ENCODE data around the gene ZNF17. TPM values are rescaled to one million over a fixed set of nuclear protein-coding genes. Genes with fewer than 3 reads are reported as not detected.

ZNF17 gene
- total RNA-seq (25.8 and 30.7 TPM in 2 replicates), polyA plus RNA-seq (9.7 and 9.9 TPM in 2 replicates), polyA minus RNA-seq (12.8 and 15.8 TPM in 2 replicates)
- total RNA-seq (2013) = 15.4 TPM

- intact Hi-C loops (cut with micrococcal nuclease) = loop anchor here (1.0 kb wide), 9 partner anchors 22 to 270 kb away; partner anchors contain the start of genes TRAPPC2B, ZNF304, ZNF416 and ZNF419
Measured at GRCh38 chr19:57410877-57411671, at the start of gene ZNF17. Gene ZNF17 (plus strand): TSS chr19:57411161. CDS start chr19:57413616, 2,455 bp downstream.

More at GRCh38 chr19:57410877-57411671, at the start of gene ZNF17:
- Mint-ChIP-seq H3K27ac (peak within 1 kb of the TSS; percentile 89), H3K4me3 (peak within 1 kb of the TSS; percentile 97), H3K27me3 (no peaks in the 10 kb centered on the region), H3K9me3 (ENCODE audit: insufficient read depth) (peaks cover 1% of the 10 kb centered on the region), H3K4me1 (peaks cover 26% of the 10 kb centered on the region)
- Histone ChIP-seq H3K4me1 (ENCODE audit: control insufficient read depth in 2 of 2, insufficient read depth in 2 of 2, low read length in 2 of 2) (peaks cover 12 to 17% of the 10 kb centered on the region in 2 donors), H3K27ac (ENCODE audit: low read length in 2 of 2) (peak within 1 kb of the TSS; percentile 22 to 77), H3K4me3 (ENCODE audit: control extremely low read depth in 1 of 5, extremely low read depth in 1 of 5, insufficient read depth in 1 of 5, low read depth in 2 of 5, low read length in 4 of 5) (peak within 1 kb of the TSS; percentile 66 to 98 (median 89)), H3K27me3 (replicated peaks in 1 of 4; ENCODE audit: control extremely low read depth in 1 of 4, control insufficient read depth in 3 of 4, insufficient read depth in 4 of 4, low read length in 3 of 4) (no peaks in the 10 kb centered on the region), H3K9ac (ENCODE audit: low read length) (peak within 1 kb of the TSS; percentile 96), H3K36me3 (replicated peaks in 1 of 2; ENCODE audit: control extremely low read depth in 1 of 2, control insufficient read depth in 1 of 2, extremely low read depth in 1 of 2, insufficient read depth in 2 of 2, low read length in 1 of 2) (peaks cover 7 to 18% of the 10 kb centered on the region in 2 experiments), H3K4me2 (replicated peaks; ENCODE audit: low read depth, low read length, poor library complexity, severe bottlenecking) (peak within 1 kb of the TSS; percentile 92), H3K79me2 (ENCODE audit: control insufficient read depth, insufficient read depth, low read length) (peaks cover 51% of the 10 kb centered on the region), H3K9me3 (ENCODE audit: control extremely low read depth in 1 of 3, control insufficient read depth in 2 of 3, insufficient read depth in 1 of 3, low read length in 2 of 3) (no peaks in the 10 kb centered on the region), H2AFZ (ENCODE audit: insufficient read depth, low read depth, low read length, poor library complexity, severe bottlenecking) (peak within 1 kb of the TSS; percentile 98), H4K20me1 (ENCODE audit: control insufficient read depth, insufficient read depth, low read length, poor library complexity, severe bottlenecking) (peaks cover 8% of the 10 kb centered on the region)
- peak; percentile 100 for ATAC-seq (ENCODE audit: low read depth)
- TF ChIP-seq EZH2 (IDR thresholded peaks at IDR 0.05; ENCODE audit: borderline replicate concordance, insufficient read depth, low read depth, low read length, poor library complexity, severe bottlenecking) = no peak
- no peak for TF ChIP-seq CTCF (IDR thresholded peaks at IDR 0.05)
- CTCF ChIA-PET = no interaction called here
- under 1% methylated on average over 55 of the region's 55 CpGs for WGBS (ENCODE audit: insufficient coverage)
- peak; percentile 93 for DNase-seq
- POLR2A ChIA-PET = interaction anchor here (1.5 kb wide), 1 partner anchor 22 kb away, joined by 5 read pairs; the partner anchor contains the start of gene ZNF548
